ENCODE results near the gene ATXN1.

The ATXN1 gene

DNA sequence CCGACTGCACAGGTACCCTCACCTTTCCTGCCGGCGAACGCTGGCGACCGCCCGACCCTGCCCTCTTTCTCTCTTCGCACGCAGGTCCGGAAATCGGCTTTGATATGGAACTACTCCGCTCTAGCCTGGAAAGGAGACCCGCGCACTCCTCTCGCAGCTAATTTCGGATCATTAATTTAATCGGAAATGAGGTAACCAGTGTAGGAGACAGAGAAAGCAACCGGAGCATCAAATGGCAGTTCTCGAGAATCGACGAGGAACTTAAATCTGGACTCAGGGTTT lies 949 bp upstream of the ATXN1 start:
- DNase-seq (ENCODE audit: low read depth in 2 of 2) = no peak

- peak; percentile 65 to 70 for DNase-seq (ENCODE audit: low read depth in 2 of 2)
Observed at GRCh38 chr6:16761471-16762267, 409 bp upstream of the ATXN1 start.

- peak; percentile 65 to 68 for DNase-seq (ENCODE audit: low read depth in 2 of 2)
Observed at GRCh38 chr6:16759646-16760515, 1.4 kb downstream of the ATXN1 start.

DNA sequence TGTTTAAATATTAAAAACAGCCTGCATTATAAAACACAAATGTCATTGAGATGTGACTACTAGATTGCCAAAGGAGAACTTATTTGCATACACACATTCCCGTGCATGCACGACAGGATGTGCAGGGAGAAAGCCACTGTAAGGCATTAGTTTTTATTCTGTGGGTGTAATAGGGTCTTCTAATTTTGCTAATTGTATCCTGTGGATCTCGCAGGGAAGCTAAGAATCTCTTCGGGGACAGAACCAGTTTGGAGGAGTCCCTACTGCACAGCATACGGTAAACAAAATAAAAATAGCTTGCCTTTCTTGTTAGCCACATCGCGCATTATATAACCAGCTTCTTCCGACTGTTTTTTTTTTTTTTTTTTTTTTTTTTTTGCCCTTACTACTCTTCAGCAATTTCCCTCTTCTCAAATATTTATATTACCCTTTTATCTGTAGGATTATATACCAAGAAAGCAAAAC lies 2.0 kb downstream of the ATXN1 start:
- no peak for DNase-seq (ENCODE audit: low read depth in 2 of 2)

DNA sequence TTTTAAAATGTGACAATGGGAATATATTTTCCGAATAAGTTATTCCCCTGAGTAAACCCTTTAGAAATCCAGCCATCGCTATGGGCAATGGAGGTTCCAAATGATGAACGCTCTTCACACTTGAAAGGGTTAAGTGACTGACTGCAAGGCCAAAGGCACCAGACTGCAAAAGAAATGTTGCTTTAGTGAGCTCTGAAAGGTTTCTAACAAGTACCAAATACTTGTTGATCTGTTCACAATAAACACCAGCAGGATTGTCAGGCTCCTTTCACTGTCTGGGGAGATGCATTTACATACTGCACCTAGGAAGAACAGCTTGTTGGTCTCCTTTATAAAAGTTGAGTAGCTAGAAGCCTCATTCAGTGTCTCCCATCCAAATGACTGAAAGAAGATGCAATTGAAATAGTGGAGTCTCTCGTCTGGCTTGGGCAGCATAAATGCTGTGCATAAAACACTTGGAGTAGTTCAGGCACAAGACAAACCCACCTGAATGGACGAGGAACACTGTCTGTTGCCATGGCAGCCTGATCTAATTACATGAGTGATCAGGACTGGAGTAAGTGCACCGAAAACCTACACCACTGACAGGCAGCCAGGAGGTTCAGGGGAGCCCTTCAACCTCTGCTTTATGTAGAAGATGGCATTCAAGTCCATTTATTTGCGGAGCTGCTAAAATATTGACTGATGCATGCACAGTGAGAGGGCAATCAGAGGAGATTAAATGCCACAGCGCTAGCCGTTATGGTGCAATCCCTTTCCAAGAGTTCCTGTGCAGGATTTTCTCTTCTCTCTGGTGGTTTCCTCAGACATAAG lies 2.9 kb downstream of the ATXN1 start:
- DNase-seq (ENCODE audit: low read depth in 2 of 2) = no peak

DNA sequence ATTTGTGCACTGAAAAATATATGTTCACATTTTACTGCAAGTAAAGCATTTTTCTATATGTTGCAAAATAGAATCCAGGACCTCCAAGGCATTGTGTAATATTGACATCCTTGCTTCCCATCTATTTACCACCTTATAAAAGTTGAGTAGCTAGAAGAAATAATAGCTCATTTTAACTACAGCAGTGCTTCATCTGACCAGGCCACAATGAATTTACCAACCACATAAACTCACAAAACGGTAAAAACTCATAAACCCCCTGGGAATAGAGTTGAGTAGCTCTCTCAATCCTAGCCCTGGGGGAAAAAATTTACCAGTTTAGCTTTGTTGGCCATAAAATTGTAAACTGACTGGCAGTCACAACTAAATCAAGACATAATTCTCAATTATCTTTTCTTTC lies 3.9 kb downstream of the ATXN1 start:
- DNase-seq (ENCODE audit: low read depth in 2 of 2) = no peak

GRCh38 chr6:16756660-16757255 lies 4.5 kb downstream of the ATXN1 start:
- no peak for DNase-seq (ENCODE audit: low read depth in 2 of 2)

DNA sequence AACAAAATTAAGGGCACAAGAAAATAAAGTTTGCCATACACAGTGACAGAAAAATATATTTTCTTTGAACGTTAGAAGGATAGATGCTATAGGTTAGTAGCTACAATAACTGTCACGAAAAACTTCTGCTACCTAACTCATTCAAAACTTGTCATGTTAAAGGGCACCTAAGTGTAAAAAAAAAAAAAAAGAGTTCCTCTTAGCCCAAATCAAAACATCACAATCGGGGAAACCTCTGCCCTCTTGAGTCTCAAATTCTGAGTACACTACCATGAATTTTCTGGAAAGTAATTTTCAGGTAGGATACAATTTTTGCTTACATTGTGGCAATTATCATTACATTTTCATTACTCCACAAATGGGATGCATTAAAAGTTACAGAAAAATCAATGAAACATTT lies 5.7 kb downstream of the ATXN1 start:
- DNase-seq (ENCODE audit: low read depth in 2 of 2) = no peak

DNA sequence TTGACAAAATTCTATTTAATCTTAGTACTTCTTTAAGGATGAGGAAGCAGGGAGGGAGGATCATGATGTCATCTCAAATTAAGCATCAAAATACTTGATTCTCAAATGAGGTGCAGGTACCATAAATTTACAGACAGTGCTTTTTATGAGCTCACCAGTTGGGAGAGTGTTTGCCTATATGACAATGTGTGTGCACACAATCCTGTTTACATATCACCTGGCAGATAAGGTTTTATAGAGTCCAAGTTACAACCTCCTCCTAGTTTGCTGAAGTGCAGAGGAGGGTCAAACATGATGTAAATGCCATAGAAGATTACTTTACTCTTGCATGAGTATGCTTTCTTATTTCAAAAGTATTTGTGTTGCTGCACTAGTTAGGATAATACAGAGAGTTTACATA lies 6.4 kb downstream of the ATXN1 start:
- no peak for DNase-seq (ENCODE audit: low read depth in 2 of 2)

GRCh38 chr6:16754274-16754673 lies 7.0 kb downstream of the ATXN1 start:
- no peak for DNase-seq (ENCODE audit: low read depth in 2 of 2)

- DNase-seq (ENCODE audit: low read depth in 2 of 2) = no peak
Observed at GRCh38 chr6:16753341-16753740, 7.9 kb downstream of the ATXN1 start.

GRCh38 chr6:16752206-16752866 lies 8.9 kb downstream of the ATXN1 start:
- DNase-seq (ENCODE audit: low read depth in 2 of 2) = no peak

DNA sequence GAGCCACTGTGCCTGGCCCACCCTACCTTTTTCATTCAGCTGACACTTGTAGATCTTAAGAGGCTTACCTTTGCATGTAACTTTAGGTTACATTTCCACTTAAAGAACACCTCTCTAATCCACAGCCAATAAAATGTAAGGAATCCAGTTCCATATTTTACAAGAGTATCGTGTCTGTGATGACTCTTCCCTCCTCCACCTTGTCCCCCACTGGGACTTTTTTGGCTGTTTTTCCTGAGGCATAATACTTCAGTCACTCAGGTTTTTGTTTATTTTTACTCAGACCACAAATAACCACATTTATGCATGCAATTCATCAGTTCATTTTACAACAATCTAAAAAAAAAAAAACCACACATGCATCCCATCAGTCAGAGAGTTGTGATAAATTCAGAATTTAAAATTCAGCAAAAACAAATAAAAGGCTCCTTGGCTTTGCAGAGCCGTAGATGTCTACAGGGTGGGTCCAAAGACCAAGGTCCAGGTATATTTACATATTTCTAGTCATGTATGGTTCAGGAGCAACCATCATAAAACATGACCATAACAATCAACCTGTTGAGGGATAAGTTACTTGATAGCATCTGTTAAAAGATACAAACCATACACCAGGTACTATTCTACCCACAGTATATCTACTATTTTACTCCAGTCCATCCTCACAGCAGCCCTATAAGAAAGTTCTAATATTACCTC lies 9.9 kb downstream of the ATXN1 start:
- DNase-seq (ENCODE audit: low read depth in 2 of 2) = no peak

- no peak for DNase-seq (ENCODE audit: low read depth in 2 of 2)
Observed at GRCh38 chr6:16750566-16750965, 10.7 kb downstream of the ATXN1 start.

DNA sequence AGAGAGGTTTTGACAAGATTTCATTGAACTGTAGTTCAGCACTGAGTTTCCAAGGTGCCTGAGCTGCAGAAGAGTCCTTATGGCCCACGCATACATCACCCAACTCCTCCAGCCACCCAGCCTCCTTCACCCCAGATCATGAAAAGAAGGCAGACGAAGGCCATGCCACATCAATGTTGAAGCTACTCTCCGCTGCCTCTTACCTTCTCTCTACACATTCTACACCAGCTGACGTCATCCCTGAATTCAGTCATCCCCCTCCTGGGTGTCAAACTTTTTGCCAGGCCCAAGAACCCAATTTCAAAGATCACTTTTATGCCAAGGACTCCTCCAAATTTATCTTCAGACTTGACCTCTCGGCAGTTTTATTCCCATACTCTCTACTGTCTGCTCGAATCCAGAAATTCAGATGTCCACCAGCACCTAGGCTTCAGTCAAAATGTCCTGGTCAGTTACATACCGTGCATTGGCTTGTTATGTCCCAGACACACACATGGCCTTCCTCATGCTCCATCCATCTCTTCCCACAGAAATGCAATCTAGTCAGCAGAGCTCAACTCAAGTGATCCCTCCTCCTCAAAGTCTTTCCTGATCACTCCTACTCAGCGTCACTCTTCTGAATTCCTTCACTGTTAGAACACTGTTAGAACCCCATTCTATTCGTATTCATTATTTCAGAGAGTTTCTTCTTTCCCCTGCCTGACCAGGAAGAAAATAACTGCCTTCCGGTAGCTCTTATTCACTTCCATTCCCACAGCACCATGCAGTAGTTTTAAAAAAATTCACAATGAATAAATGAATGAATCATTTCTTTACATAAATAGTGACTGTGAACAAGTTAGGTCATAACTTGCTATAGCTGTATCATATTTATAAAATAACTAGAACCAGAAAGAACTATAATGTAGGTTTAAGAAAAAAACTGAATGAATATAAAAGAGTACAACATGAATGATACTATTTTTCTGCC lies 11.5 kb downstream of the ATXN1 start:
- no peak for DNase-seq (ENCODE audit: low read depth in 2 of 2)

- DNase-seq (ENCODE audit: low read depth in 2 of 2) = no peak
Observed at GRCh38 chr6:16748025-16748319, 13.3 kb downstream of the ATXN1 start.

DNA sequence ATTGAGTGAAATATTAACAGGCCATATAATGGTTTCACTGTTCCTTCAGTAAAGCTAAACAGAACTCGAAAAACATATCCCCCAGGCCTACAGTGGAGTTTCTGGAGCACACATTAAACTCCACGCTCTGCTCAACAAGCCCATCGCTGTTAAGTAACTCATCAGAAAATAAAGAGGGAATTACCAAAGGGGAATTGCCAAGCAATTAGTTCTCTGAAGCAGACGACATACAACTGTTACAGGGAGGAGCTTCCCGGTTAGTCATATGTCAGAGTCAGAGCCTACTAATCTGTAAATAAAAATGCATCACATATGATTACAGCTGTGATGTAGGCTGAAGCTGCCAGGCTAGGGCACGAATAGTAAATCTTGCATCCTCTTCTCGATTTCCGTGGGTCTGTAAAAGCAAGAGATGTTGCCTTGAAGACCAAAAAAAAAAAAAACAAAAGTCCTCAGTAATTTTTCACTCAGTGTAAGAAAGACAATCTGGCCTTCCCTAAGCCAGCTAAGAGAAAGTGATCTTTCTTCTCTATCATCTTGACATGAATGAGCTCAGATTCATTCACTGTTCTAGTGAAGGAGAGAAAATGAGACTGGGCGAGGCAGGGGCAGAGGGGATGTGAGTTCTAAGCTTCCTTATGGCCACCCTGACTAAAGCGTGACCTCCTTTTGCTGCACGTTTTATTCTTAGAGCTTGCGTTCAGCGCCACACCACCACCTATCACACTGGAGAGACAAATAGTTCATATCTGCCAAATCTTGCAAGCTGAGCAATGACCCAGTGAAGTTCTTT lies 13.8 kb downstream of the ATXN1 start:
- no peak for DNase-seq (ENCODE audit: low read depth in 2 of 2)

DNA sequence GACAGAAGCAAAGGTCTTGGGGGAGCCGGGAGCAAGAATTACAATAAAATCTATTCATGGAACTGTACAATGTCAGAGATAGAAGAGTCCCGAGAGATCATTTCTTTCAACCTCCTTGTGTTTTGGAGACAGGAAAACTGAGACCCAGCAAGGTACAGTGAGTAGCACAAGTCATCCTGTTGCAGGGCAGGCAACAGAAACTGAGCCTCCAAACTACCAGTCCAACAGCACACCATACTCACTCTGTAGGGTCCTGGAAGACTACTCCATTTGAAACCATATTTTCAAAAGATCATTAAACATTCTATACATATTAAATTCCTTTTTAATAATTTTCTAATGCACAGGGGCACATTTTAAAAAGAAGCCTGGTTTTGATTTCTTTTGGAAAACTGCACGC lies 14.4 kb downstream of the ATXN1 start:
- DNase-seq (ENCODE audit: low read depth in 2 of 2) = no peak

GRCh38 chr6:16746401-16746800 lies 14.9 kb downstream of the ATXN1 start:
- no peak for DNase-seq (ENCODE audit: low read depth in 2 of 2)
